Stimulated activated naive CD8-positive, alpha-beta T cell treated with anti-CD3 and anti-CD28 coated beads, Interleukin-15, amount 100 ng/mL, for 72 hours (primary cell): Measurements from ENCODE around the gene MRPL24.

Source experiments
- ATAC-seq: fragments of 150-1000 bp; cut with Tn5 transposase; 2 replicates; pipeline ENCODE4 v1.10.0; 2021; ENCODE audit warnings: mild to moderate bottlenecking, moderate library complexity
- DNase-seq, 2 donors: peaks; one replicate each; pipeline ENCODE4 v3.0.0; 2021 to 2022
- H3K27ac Mint-ChIP-seq, 2 donors: one replicate each; pipeline ENCODE4 v1.8.0; 2022; ENCODE audit warnings: mild to moderate bottlenecking in 2 of 2, mixed read lengths in 2 of 2, moderate library complexity in 2 of 2
- H3K27me3 Mint-ChIP-seq: one replicate; pipeline ENCODE4 v1.8.0; 2022; ENCODE audit warnings: mixed read lengths
- H3K4me1 Mint-ChIP-seq: one replicate; pipeline ENCODE4 v1.8.0; 2022; ENCODE audit warnings: mild to moderate bottlenecking, mixed read lengths
- H3K4me3 Mint-ChIP-seq, 2 donors: one replicate each; pipeline ENCODE4 v1.8.0; 2022; ENCODE audit warnings: mild to moderate bottlenecking in 2 of 2, mixed read lengths in 2 of 2, moderate library complexity in 1 of 2
- H3K9me3 Mint-ChIP-seq, 2 donors: one replicate each; pipeline ENCODE4 v1.8.0; 2022; ENCODE audit warnings: mixed read lengths in 2 of 2

The MRPL24 gene

GRCh38 chr1:156711011-156711817, 29.7 kb downstream of the MRPL24 start:
- H3K9me3 Mint-ChIP-seq: no peaks in the 10 kb centered on the region

GRCh38 chr1:156709757-156710489, 31.0 kb downstream of the MRPL24 start:
- no peak overlapping the region for H3K27ac Mint-ChIP-seq
- no peak for DNase-seq
- H3K9me3 Mint-ChIP-seq: no peaks in the 10 kb centered on the region
- no peak for ATAC-seq
- peaks cover 26% of the 10 kb centered on the region for H3K27me3 Mint-ChIP-seq
- no peak overlapping the region for H3K4me3 Mint-ChIP-seq
- H3K4me1 Mint-ChIP-seq: peaks cover 25% of the 10 kb centered on the region

More at GRCh38 chr1:156711011-156711817, 29.7 kb downstream of the MRPL24 start:
- ATAC-seq: no peak
- no peak overlapping the region for H3K4me3 Mint-ChIP-seq
- H3K4me1 Mint-ChIP-seq: peaks cover 12% of the 10 kb centered on the region
- H3K27me3 Mint-ChIP-seq: peaks cover 13% of the 10 kb centered on the region
- no peak overlapping the region for H3K27ac Mint-ChIP-seq
- no peak for DNase-seq

GRCh38 chr1:156709031-156709430, 31.9 kb downstream of the MRPL24 start:
- peaks cover 34% of the 10 kb centered on the region for H3K4me1 Mint-ChIP-seq
- no peak for ATAC-seq
- no peak for DNase-seq
- no peak overlapping the region for H3K4me3 Mint-ChIP-seq
- no peaks in the 10 kb centered on the region for H3K9me3 Mint-ChIP-seq
- H3K27ac Mint-ChIP-seq: peak overlapping the region in 1 of 2 donors; percentile 64
- H3K27me3 Mint-ChIP-seq: peaks cover 35% of the 10 kb centered on the region

- Mint-ChIP-seq H3K4me3 (no peak overlapping the region), H3K4me1 (peaks cover 37% of the 10 kb centered on the region), H3K9me3 (no peaks in the 10 kb centered on the region), H3K27ac (no peak overlapping the region), H3K27me3 (peaks cover 43% of the 10 kb centered on the region)
- DNase-seq: no peak
- ATAC-seq: no peak
Measured at GRCh38 chr1:156708218-156708661, 32.6 kb downstream of the MRPL24 start.

- no peak for DNase-seq
- Mint-ChIP-seq H3K4me1 (peaks cover 37% of the 10 kb centered on the region), H3K27me3 (peaks cover 49% of the 10 kb centered on the region), H3K4me3 (peak overlapping the region in 1 of 2 donors; percentile 14), H3K9me3 (no peaks in the 10 kb centered on the region), H3K27ac (no peak overlapping the region)
- ATAC-seq: peak; percentile 39
Measured at GRCh38 chr1:156707417-156708217, 33.3 kb downstream of the MRPL24 start.

GRCh38 chr1:156706657-156707416, 34.1 kb downstream of the MRPL24 start:
- Mint-ChIP-seq H3K27ac (peak overlapping the region in 1 of 2 donors; percentile 27), H3K4me1 (peaks cover 37% of the 10 kb centered on the region), H3K27me3 (peaks cover 50% of the 10 kb centered on the region), H3K9me3 (no peaks in the 10 kb centered on the region), H3K4me3 (peak overlapping the region; percentile 90 to 96)
- DNase-seq: no peak
- ATAC-seq: peak; percentile 5

GRCh38 chr1:156705918-156706656, 34.8 kb downstream of the MRPL24 start:
- DNase-seq: peak; percentile 72 to 76
- peak; percentile 83 for ATAC-seq
- H3K4me1 Mint-ChIP-seq: peaks cover 43% of the 10 kb centered on the region
- no peaks in the 10 kb centered on the region for H3K9me3 Mint-ChIP-seq
- peak overlapping the region; percentile 90 to 96 for H3K4me3 Mint-ChIP-seq
- H3K27ac Mint-ChIP-seq: peak overlapping the region; percentile 94
- H3K27me3 Mint-ChIP-seq: peaks cover 57% of the 10 kb centered on the region

GRCh38 chr1:156705321-156705917, 35.5 kb downstream of the MRPL24 start, which contains the start of gene CRABP2:
CRABP2 (minus strand) TSS chr1:156705583; CDS start chr1:156705446, 137 bp downstream.
- peaks cover 48% of the 10 kb centered on the region for H3K4me1 Mint-ChIP-seq
- peak; percentile 54 for ATAC-seq
- DNase-seq: no peak
- H3K27me3 Mint-ChIP-seq: peaks cover 62% of the 10 kb centered on the region
- H3K27ac Mint-ChIP-seq: peak within 1 kb of the TSS; percentile 94
- H3K4me3 Mint-ChIP-seq: peak within 1 kb of the TSS; percentile 90 to 96
- no peaks in the 10 kb centered on the region for H3K9me3 Mint-ChIP-seq

- Mint-ChIP-seq H3K27me3 (peaks cover 63% of the 10 kb centered on the region), H3K9me3 (no peaks in the 10 kb centered on the region), H3K4me1 (peaks cover 48% of the 10 kb centered on the region), H3K4me3 (peak overlapping the region; percentile 66 to 96), H3K27ac (no peak overlapping the region)
- peak in 1 of 2 donors; percentile 34 for DNase-seq
- no peak for ATAC-seq
Measured at GRCh38 chr1:156704930-156705320, 36.0 kb downstream of the MRPL24 start.

- H3K27ac Mint-ChIP-seq: no peak overlapping the region
- H3K4me3 Mint-ChIP-seq: peak overlapping the region; percentile 2 to 66
- peaks cover 70% of the 10 kb centered on the region for H3K27me3 Mint-ChIP-seq
- H3K9me3 Mint-ChIP-seq: no peaks in the 10 kb centered on the region
- no peak for ATAC-seq
- H3K4me1 Mint-ChIP-seq: peaks cover 48% of the 10 kb centered on the region
- DNase-seq: no peak
Measured at GRCh38 chr1:156704166-156704711, 36.6 kb downstream of the MRPL24 start.

GRCh38 chr1:156703741-156704140, 37.1 kb downstream of the MRPL24 start:
- DNase-seq: no peak
- H3K4me3 Mint-ChIP-seq: no peak overlapping the region
- peaks cover 75% of the 10 kb centered on the region for H3K27me3 Mint-ChIP-seq
- H3K27ac Mint-ChIP-seq: no peak overlapping the region
- ATAC-seq: no peak
- H3K9me3 Mint-ChIP-seq: no peaks in the 10 kb centered on the region
- peaks cover 48% of the 10 kb centered on the region for H3K4me1 Mint-ChIP-seq

- Mint-ChIP-seq H3K4me1 (peaks cover 48% of the 10 kb centered on the region), H3K4me3 (no peak overlapping the region), H3K27me3 (peaks cover 79% of the 10 kb centered on the region), H3K27ac (no peak overlapping the region), H3K9me3 (no peaks in the 10 kb centered on the region)
- ATAC-seq: no peak
- no peak for DNase-seq
Measured at GRCh38 chr1:156703336-156703735, 37.6 kb downstream of the MRPL24 start.

- DNase-seq (no peak), ATAC-seq (peak; percentile 39)
- peaks cover 75% of the 10 kb centered on the region for H3K27me3 Mint-ChIP-seq
- no peaks in the 10 kb centered on the region for H3K9me3 Mint-ChIP-seq
- H3K4me3 Mint-ChIP-seq: no peak overlapping the region
- peaks cover 34% of the 10 kb centered on the region for H3K4me1 Mint-ChIP-seq
- peak overlapping the region in 1 of 2 donors; percentile 67 for H3K27ac Mint-ChIP-seq
Measured at GRCh38 chr1:156700736-156701531, 40.0 kb downstream of the MRPL24 start.
